Endothelial cell (in vitro differentiated cells): ENCODE data around the gene PTS. TPM values are rescaled to one million over a fixed set of nuclear protein-coding genes. Genes with fewer than 3 reads are reported as not detected.

ENCODE experiments used
- DNase-seq: peaks from one replicate; pipeline ENCODE4 v3.0.0; 2021; ENCODE audit warnings: low spot score
- H3K27ac Mint-ChIP-seq: one replicate; pipeline ENCODE4 v1.8.0; 2021; ENCODE audit warnings: mixed read lengths, inconsistent platforms; ENCODE audit not compliant: unreplicated experiment
- H3K27me3 Mint-ChIP-seq: one replicate; pipeline ENCODE4 v1.8.0; 2021; ENCODE audit warnings: mild to moderate bottlenecking, moderate library complexity, mixed read lengths, inconsistent platforms; ENCODE audit not compliant: unreplicated experiment
- H3K36me3 Mint-ChIP-seq: one replicate; pipeline ENCODE4 v1.8.0; 2021; ENCODE audit warnings: mild to moderate bottlenecking, low read depth, mixed read lengths, inconsistent platforms; ENCODE audit not compliant: unreplicated experiment
- H3K4me1 Mint-ChIP-seq: one replicate; pipeline ENCODE4 v1.8.0; 2021; ENCODE audit warnings: mild to moderate bottlenecking, mixed read lengths, inconsistent platforms; ENCODE audit not compliant: unreplicated experiment
- H3K4me3 Mint-ChIP-seq: one replicate; pipeline ENCODE4 v1.8.0; 2021; ENCODE audit warnings: mild to moderate bottlenecking, mixed read lengths, inconsistent platforms; ENCODE audit not compliant: unreplicated experiment
- H3K9me3 Mint-ChIP-seq: one replicate; pipeline ENCODE4 v1.8.0; 2021; ENCODE audit warnings: mixed read lengths, inconsistent platforms; ENCODE audit not compliant: unreplicated experiment
- total RNA-seq: library from RNA; stranded (reverse); fragmentation: NEBNext Ultra II Directional; extraction: Animal tissue kit (Norgen Biotek cat#: 25700); gene quantifications from one replicate; pipeline ENCODE4 v1.2.1, GENCODE V29; 2021; ENCODE audit not compliant: unreplicated experiment
- TF ChIP-seq, protein P1 (sequence below): fragments of 200-600 bp; sonication (generic); IDR thresholded peaks from one replicate; pipeline ENCODE4 v1.5.0; 2021; ENCODE audit warnings: antibody characterized with exemption; ENCODE audit not compliant: unreplicated experiment

PTS gene
- total RNA-seq, 1 donor from 2014 or later = 40.1 TPM

DNA sequence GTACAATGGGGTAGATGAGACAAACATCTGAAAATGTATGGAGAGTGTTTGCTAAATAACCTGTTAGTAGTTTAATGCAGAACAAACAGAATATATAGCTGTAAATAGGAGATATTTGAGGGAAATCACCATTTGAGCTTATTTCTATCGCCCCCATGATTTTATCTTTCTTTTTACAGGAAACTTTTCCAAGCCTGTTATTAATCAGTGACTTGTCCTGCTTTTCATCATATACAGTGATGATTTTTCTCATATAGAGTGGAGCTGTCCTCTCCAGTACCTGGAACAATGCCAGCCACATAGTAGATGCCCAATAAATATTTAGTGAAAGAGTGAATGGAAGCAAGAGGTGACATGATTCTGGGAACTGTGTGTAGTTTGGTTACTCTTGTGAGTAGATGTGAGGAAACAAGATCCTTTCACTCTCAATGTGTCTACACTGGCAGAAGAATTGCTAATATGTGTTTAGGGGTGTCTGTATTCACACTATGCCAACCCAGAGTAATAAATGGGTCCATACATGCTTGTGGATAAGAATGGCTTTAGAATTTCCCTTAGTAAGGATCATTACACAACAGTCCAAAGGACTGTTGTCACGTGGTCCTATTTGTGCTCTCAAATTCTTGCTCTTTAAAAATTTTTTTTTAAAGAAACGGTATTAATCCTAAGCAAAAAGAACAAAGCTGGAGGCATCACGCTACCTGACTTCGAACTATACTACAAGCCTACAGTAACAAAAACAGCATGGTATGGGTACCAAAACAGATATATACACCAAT, 2.3 kb upstream of the PTS start:
- Mint-ChIP-seq H3K4me1 (peaks cover 20% of the 10 kb centered on the region), H3K4me3 (no peak overlapping the region), H3K9me3 (no peaks in the 10 kb centered on the region), H3K36me3 (peaks cover 4% of the 10 kb centered on the region), H3K27me3 (peaks cover 3% of the 10 kb centered on the region), H3K27ac (no peak overlapping the region)
- TF ChIP-seq, protein P1, sequence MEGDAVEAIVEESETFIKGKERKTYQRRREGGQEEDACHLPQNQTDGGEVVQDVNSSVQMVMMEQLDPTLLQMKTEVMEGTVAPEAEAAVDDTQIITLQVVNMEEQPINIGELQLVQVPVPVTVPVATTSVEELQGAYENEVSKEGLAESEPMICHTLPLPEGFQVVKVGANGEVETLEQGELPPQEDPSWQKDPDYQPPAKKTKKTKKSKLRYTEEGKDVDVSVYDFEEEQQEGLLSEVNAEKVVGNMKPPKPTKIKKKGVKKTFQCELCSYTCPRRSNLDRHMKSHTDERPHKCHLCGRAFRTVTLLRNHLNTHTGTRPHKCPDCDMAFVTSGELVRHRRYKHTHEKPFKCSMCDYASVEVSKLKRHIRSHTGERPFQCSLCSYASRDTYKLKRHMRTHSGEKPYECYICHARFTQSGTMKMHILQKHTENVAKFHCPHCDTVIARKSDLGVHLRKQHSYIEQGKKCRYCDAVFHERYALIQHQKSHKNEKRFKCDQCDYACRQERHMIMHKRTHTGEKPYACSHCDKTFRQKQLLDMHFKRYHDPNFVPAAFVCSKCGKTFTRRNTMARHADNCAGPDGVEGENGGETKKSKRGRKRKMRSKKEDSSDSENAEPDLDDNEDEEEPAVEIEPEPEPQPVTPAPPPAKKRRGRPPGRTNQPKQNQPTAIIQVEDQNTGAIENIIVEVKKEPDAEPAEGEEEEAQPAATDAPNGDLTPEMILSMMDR = no peak
- DNase-seq = no peak

DNA sequence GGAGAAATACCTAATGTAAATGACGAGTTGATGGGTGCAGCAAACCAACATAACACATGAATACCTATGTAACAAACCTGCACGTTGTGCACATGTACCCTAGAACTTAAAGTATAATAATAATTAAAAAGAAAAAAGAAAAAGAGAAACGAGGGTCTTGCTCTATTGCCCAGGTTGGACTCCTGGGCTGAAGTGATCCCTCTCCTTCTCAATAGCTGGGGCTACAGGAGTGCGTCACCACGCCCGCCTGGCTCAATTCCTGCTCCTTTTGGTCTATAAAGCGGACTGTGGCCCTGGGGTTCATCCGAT, 521 bp upstream of the PTS start:
- Mint-ChIP-seq H3K27ac (peak overlapping the region; percentile 97), H3K27me3 (peaks cover 3% of the 10 kb centered on the region), H3K4me3 (peak overlapping the region; percentile 90), H3K9me3 (no peaks in the 10 kb centered on the region), H3K36me3 (peaks cover 11% of the 10 kb centered on the region), H3K4me1 (peaks cover 21% of the 10 kb centered on the region)
- DNase-seq = no peak
- TF ChIP-seq, protein P1 = no peak

DNA sequence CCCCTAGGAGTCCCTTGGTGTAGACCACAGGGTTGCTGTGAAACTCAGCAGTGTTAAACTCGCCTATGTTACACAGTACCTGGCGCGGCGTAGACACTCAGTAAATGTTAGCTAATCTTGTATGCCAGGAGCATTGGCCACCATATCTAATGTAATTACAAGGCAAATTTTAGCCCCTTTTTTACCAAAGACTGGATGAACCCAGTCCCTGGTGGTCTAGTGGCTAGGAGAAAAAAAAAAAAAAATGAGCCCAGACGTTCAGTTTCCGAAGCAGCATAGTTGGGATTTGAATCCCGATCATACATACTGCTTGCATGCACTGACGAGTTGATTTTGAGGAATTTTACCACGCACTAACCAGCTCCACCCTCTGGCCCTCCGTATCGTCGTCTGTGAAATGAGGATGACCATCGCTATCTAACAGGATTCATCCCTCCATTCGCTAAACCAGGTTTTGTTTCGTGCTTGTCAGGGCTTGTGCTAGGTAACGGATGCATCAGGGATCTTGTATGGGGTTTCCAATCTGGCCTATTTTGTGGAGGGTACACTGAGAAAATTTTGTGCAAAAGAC, 688 bp downstream of the PTS start:
- Mint-ChIP-seq H3K36me3 (peaks cover 17% of the 10 kb centered on the region), H3K4me1 (peaks cover 15% of the 10 kb centered on the region), H3K9me3 (no peaks in the 10 kb centered on the region), H3K4me3 (peak overlapping the region; percentile 90), H3K27ac (peak overlapping the region; percentile 97), H3K27me3 (peaks cover 3% of the 10 kb centered on the region)
- TF ChIP-seq, protein P1 = no peak
- DNase-seq = no peak

DNA sequence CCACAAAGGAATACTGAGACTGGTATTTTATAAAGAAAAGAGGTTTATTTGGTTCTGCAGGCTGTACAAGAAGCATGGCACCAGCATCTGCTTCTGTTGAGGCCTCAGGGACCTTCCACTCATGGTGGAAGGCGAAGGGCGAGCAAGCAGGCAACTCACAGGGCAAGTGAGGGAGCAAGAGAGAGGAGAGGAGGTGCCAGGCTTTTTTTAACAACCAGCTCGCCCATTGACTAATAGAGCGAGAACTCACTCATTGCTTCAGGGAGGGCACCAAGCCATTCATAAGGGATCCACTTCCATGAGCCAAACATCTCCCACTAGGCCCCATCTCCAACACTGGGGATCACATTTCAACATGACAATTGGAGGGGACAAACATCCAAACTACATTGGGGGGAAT, 1.2 kb downstream of the PTS start:
- peak overlapping the region; percentile 97 for H3K27ac Mint-ChIP-seq
- peaks cover 17% of the 10 kb centered on the region for H3K36me3 Mint-ChIP-seq
- peaks cover 13% of the 10 kb centered on the region for H3K4me1 Mint-ChIP-seq
- TF ChIP-seq, protein P1 = no peak
- H3K4me3 Mint-ChIP-seq = peak overlapping the region; percentile 90
- no peak for DNase-seq
- no peaks in the 10 kb centered on the region for H3K9me3 Mint-ChIP-seq
- H3K27me3 Mint-ChIP-seq = peaks cover 3% of the 10 kb centered on the region

DNA sequence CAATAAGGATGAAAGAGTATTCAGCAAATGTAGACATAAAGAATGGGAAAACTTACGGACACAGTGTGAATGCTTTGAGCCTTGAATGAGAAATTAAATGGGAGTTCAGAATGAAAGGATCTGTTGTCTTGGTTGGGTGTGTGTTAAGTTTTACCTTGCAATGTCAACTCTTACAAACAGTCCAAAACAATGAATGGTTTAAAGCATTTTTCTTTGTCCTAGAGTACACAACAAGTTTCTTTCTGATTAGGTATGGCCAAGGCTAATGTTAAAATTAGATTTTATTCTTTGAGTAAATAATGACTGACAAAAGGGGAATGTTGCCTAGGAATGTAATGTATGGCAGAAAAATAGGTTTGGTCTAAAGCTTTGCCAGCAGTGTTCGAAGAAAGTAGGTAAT, 2.5 kb downstream of the PTS start:
- DNase-seq = no peak
- H3K27ac Mint-ChIP-seq = no peak overlapping the region
- H3K9me3 Mint-ChIP-seq = no peaks in the 10 kb centered on the region
- peaks cover 13% of the 10 kb centered on the region for H3K4me1 Mint-ChIP-seq
- H3K4me3 Mint-ChIP-seq = no peak overlapping the region
- TF ChIP-seq, protein P1 = no peak
- peaks cover 3% of the 10 kb centered on the region for H3K27me3 Mint-ChIP-seq
- peaks cover 17% of the 10 kb centered on the region for H3K36me3 Mint-ChIP-seq
